GM21737 (cell line): ENCODE measurements around the gene PLOD2.

ENCODE experiments used
- ATAC-seq: cut with Tn5 transposase; IDR thresholded peaks from one replicate; pipeline ENCODE4 v1.9.1; 2021; ENCODE audit warnings: mild to moderate bottlenecking, moderate library complexity; ENCODE audit not compliant: unreplicated experiment

Gene PLOD2

DNA sequence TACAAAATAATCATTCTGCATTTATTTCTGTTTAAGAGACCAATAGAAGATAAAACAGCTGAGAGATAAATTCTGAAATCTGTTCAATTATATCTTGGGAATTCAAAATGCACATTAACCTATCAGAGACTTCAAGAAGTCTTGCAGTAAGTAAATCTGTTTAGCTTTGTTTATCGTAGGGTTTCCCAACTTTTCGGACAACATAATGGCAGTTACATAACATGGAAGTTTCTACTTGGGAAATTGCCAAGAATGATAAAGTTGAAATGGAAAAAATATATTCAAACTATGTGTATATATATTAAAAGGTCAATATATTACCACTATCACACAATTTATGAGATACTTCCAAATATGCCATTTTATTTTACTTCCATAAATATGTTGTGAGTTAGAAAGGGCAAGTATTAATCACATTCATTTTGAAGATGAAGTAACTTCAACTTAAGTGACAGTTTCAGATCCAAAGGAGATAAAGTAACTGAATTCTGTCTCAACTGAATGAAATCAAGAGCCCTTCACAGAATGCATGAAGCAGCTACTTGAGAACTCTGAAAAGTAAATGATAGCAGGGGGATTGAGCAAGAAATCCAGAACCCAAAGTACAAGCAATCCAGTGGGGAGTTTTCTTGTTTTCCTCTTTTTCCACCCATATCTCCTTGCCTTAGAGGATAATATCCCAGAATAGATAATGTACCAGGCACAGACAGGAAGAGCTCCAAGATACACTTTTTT, 108.8 kb downstream of the PLOD2 start:
- ATAC-seq = no peak

DNA sequence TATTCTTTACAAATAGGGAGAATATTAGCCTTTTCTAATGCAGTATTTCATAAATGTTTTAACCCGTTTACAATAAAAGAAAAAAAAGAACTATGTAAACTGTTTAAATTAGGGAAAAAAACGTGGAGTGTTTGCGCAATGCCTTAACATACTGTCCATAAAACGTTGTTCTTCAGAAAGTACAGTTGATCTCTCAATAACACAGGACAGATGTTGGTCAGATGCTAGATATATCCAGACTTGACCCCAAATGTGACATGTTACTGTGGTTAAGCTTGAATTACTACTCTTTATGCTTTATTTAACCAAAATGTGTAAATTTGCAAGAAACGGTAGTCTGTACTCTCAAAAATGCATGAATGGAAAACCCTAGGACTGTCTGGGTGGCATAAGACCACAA, 110.3 kb downstream of the PLOD2 start:
- no peak for ATAC-seq

DNA sequence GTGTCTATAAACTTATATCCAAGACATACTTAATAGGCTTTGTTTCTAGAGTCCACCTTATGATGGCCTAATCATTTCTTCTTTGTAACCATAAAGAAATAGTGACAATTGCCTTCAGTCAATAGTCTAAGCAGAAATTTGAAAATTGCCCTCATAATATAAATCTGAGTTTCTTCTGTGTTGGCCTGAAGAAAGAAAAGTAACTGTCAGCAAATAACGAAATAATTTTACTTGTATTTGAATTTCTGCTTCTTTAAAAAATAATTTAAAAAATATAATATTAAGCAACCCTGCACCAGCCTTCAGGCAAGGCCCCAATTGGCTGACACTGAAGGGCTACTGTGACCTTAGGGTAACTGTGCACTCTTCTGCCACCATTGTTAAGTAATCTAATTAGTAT, 113.5 kb downstream of the PLOD2 start:
- no peak for ATAC-seq

DNA sequence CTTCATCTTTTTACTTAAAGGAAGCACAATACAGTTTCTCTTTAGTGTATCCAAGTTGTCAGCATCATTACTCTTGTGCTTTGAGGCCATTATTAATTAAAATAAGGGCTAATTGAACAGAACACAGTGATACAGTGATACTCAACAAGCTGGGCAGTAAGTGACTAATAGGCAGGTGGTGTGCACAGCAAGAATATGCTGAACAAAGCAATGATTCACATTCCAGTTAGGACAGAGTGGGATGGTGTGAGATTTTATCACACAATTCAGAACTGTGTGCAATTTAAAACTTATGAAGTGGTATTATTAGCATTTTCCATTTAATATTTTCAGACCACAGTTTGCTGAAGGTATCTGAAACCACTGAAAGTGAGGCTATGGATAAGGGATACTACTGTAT, 116.9 kb downstream of the PLOD2 start:
- no peak for ATAC-seq

DNA sequence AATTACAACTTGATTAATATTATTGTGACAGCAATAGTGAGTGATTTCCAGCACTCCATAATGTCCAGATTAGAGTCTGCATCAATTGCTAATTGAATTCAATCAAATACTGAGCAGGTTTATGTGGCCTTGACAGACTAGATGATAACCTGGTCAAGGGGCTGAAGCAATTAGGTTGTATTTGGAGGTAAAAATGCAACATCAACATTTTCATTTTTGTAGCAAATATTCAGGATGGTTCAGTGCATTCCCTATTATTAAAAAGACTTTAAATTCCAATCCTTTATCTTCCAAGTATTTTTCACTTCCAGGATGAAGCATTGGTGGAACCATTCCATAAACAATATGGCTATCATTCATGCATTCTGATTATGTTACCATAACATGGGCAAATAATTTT, 120.4 kb downstream of the PLOD2 start:
- ATAC-seq = no peak

DNA sequence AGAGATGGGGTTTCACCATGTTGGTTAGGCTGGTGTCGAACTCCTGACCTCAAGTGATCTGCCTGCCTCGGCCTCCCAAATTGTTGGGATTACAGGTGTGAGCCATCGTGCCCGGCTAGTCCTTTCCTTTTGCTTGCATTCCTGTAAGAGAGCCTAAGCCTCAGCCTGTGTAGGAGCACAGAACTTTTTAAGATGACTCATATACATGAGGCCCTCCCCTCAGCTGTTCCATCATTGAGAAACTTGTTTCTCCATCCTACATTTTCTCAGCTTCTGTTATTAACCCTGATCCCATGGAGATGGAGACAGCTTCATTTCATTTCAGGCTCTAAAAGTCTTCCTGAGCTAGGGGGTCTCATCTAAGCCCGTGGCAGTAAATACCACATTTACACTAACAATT, 123.3 kb downstream of the PLOD2 start:
- no peak for ATAC-seq

DNA sequence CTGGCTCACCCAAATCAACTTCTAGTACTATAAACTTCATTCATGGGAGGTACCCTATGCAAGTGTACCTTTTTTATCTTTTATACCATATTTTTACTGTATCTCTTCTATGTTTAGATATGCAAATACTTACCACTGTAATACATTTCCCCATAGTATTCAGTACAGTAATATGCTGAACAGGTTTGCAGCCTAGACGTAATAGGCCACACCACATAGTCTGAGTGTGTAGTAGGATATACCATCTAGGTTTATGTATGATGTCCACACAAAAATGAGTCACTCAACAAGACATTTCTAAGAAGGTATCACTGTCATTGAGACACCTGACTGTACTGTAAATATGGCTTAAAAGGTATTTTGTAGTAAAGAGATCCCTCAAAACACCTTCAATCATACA, 124.7 kb downstream of the PLOD2 start:
- ATAC-seq = no peak

DNA sequence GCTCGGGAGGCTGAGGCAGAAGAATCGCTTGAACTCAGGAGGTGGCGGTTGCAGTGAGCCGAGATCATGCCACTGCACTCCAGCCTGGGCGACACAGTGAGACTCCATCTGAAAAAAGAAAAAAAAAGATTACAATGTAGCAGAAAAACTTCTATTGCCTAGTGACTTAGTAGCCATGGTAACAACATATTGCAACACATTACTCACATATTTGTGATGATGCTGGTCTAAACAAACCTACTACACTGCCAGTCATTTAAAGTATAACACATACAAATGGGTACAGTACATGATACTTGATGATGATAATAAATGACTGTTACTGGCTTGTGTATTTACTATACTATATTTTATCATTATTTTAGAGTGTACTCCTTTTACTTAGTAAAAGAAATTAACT, 125.6 kb downstream of the PLOD2 start:
- no peak for ATAC-seq

DNA sequence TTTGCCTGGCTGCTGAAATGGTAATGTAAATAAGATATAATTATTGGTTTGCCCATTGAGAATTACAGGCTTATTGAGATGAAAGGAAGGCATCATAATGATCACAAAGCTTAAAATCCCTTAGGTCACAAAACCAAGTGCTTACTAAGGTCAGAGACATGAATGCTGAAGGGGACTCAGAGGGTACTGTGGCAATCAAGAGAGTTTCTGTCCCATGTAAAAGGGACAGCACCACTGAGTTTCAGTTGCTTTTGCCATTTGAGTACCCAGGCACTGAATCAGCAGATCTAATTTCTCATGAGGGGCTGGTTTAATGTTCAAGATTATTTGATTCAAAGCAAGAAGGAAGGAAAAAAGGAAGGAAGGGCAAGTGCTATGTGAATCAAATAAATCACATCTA, 127.0 kb downstream of the PLOD2 start:
- no peak for ATAC-seq

DNA sequence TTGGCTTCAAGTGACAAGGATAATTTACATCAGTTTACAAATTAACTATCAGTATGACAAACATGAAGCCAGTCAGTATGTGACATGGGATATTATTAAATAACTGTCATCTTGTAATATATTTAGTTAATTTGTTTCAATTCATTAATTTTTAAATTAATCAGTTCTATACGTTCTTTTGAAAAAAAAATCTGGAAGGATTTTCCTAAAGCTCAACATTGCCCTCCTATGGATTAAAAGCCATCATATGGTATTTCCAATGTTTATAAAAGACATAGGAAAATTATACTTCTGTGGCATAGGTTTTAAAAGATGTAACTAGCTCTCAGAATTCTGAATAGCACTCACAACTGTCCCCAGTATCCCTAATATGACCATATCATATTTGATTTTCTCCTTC, 134.4 kb downstream of the PLOD2 start:
- ATAC-seq = no peak

DNA sequence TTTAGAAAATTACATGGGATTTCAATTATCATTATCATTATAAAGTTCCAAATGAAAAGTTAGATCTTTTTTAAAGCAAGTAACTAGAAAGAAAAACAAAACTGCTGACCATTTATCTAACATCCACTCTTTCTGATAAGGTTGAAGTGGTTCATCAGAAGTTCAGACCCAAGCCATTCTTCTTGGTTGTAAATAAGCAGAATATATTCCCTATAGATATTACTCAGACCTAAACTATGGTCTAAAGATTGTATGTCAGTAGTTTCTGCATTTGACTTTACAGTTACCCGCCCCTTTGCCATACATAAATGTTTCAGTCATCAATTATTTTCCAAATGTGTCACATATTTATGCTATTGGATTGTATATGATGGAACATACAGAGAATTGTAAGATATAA, 136.7 kb downstream of the PLOD2 start:
- ATAC-seq = no peak

DNA sequence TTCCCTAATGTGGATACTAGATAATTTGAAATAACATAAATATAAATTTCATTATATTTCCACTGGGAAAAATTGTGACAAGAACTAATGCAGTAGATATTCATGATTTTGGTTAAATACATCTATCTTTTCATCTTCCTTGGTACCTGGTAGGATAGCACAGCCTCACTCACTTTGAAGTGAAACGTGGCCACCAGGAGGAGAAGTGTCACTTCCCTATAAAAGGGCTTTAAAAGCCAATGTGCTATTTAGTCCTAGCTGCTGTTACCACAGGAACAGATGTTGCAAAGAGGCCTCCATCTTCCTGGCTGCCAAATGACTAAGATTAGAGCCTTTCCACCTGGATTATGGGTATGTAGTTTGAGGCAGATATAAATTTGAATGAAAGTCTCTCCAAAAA, 140.0 kb downstream of the PLOD2 start:
- ATAC-seq = no peak

DNA sequence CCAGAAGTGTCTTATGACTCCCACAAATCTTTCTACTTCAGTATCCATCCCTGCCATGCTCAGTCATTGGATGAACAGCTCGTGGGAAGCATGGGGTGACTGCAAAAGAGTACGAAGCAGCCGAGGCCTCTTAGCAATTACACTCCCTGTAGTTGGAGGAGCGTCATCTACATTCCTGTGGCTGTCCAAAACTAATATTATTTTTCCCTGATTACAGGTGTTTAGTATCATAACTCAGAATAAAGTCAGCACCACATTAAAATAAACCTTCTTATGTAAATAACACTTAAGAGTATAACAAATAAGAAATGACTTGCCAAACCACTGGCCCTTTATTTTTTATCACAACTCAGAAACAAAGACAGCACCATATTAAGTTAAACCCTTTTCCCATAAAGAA, 141.5 kb downstream of the PLOD2 start:
- ATAC-seq = no peak
